ELF-1 (cell line): ENCODE data around the gene MPG.

Experiments
- DNase-seq: peaks from one replicate; pipeline ENCODE4 v3.0.0-alpha.2; 2016; ENCODE audit warnings: low read depth, low spot score

The MPG gene

GRCh38 chr16:83781-84615 lies 6.0 kb downstream of the MPG start:
- DNase-seq = no peak

DNA sequence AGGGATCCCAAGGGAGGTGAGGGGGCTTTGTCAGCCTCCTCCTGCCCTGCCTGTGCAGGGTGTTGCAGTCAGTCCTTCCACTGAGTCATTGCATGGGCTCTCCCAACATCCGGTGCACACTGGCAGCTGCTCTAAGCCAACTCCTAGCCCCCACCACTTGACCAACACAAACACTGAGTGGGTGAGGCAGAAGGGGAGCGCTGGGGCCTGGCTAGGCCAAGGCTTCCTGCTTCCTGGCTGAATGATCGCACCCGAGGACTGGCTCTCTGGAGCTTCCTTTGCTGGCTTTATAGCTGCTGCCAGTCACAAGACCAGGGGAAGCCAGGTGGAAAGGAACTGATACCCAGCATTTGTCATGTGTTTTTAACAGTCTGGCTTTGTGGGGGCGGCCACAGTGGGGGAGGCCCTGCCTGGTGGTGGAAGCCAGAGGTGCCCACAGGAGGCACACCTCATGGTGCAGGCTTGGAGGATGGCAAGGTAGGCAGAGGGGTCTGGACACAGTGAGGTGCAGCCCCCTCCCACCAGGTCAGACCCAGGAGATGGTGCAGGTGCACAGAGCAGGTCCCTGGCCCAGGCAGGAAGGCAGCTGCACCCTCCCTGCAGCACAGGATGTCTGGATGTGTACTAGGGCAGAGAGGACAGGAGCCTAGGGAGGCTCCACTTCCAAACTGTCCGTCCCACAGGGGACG lies 6.8 kb downstream of the MPG start:
- no peak for DNase-seq

- DNase-seq = no peak
Observed at GRCh38 chr16:85407-85782, 7.4 kb downstream of the MPG start.

GRCh38 chr16:85865-86264 lies 7.8 kb downstream of the MPG start:
- DNase-seq = no peak

DNA sequence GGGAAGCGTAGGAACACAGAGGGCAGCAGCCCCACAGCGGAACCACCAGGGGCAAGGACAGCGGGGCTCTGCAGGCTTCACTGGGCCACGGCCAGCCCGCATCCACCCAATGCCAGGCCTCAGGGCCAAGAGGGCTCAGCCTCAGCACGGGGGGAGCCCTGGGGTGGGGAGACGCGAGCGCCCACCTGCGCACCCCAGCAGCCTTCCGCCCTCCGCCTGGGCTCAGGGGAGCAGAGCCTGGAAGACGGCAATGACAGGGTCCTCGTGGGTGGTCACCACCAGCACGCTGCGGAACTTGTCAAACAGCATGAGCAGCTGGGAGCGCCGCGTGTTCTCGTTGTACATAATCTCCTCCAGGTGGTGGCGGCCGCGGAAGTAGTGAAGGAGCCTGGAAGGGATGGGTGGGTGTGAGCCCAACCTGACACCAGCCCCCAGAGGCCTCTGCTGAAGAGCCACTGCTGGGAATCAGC lies 8.5 kb downstream of the MPG start:
- DNase-seq = no peak

GRCh38 chr16:88613-89012 lies 10.6 kb downstream of the MPG start:
- no peak for DNase-seq

GRCh38 chr16:89391-90302 lies 11.6 kb downstream of the MPG start:
- DNase-seq = no peak

DNA sequence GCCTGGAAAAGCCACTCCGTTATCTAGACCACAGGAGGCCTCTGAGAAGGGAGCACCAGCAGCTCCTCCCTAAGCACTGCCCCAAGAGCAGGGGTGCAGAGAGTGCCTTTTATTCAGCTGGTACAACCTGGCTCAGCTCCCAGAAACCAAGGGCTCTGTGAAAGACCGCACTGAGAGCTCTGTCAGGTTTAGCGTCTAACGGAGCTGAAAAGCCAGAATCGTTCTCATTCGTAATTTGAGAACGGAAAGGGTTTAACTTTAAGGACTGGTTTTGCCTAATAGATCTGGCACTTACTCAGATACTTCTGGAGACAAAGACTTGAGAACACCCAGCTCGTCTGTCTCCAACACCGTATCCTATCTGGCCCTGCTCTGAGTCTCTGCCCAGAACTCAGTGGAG lies 13.5 kb downstream of the MPG start:
- no peak for DNase-seq

GRCh38 chr16:92431-93339 lies 14.7 kb downstream of the MPG start:
- no peak for DNase-seq

GRCh38 chr16:94918-95265 lies 16.9 kb downstream of the MPG start:
- DNase-seq = no peak

GRCh38 chr16:96935-97381 lies 18.9 kb downstream of the MPG start:
- peak; percentile 98 for DNase-seq

GRCh38 chr16:97822-98221 lies 19.8 kb downstream of the MPG start:
- peak; percentile 27 for DNase-seq

- no peak for DNase-seq
Observed at GRCh38 chr16:100989-101388, 23.0 kb downstream of the MPG start.

DNA sequence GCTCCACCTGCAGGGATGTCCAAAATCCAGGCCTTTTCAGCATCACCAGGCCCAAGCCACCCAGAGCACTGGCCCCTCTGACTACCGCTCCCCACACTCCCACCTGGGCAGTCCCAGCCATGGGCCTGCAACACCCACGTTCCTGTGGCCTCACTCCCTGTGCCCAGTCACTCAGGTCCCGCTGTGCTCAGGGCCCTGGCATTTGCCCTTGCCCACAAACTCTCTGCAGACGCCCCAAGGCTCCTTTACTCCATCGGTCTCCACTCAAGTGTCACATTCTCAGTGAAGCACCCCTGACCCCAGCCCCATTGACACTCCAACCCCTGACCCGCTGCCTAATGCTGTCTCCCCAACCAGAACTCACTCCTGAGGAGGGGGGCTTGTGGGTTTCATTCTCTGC lies 23.6 kb downstream of the MPG start:
- DNase-seq = no peak

GRCh38 chr16:102060-102855 lies 24.2 kb downstream of the MPG start:
- no peak for DNase-seq

DNA sequence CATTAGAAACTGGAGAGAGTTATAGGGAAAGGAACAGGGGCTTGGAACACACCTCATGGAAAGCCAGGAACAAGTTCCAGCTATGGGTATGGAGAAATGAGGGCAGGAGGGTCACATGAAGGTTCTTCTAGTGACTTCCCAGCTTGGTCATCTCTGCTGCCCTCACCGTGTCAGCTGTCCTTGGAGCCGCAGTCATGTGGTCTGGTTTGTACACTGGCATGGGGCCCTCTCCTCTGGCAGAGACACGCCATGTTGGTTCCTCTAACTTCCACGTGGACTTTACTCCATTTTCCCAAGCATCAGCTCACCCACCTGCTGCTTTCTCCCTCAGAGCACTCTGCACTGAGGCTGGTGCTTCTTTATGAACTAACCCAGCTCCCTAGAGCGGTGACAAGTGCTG lies 26.3 kb downstream of the MPG start:
- no peak for DNase-seq

DNA sequence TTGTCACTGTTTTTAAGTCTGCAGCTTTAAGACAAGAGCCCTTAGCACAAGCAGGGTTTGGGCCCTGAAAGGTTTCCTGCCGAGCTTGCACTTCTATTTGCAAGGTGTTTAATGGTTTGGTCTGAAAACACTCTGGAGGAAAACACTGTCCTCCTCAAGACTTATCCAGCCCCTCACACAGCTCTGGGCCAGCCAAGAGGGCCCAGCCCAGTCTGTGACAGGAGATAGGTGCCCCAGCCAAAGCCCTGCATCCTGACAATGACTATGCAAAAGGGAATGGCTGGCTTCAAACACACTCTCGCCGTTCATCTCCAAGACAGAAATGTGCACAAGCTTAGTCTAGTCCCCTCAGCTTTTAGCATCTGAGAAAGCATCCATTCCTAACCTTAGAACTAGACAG lies 26.9 kb downstream of the MPG start:
- no peak for DNase-seq

- no peak for DNase-seq
Observed at GRCh38 chr16:105521-105920, 27.5 kb downstream of the MPG start.

- peak; percentile 83 for DNase-seq
Observed at GRCh38 chr16:106623-107324, 28.7 kb downstream of the MPG start.
